HCT116 (cell line): ENCODE data around the gene CD74. TPM values are rescaled to one million over a fixed set of nuclear protein-coding genes. Genes with fewer than 3 reads are reported as not detected.

Experiments
- ATAC-seq: fragments of 200-7000 bp; cut with Tn5 transposase; 2 replicates; pipeline ENCODE4 v1.9.1; 2020; ENCODE audit warnings: mild to moderate bottlenecking, moderate library complexity
- BruUV-seq: library from RNA; stranded (reverse); fragments of 400-500 nt; replicated peaks from 2 replicates; lab custom pipeline; 2021; lab: Mats Ljungman, UMichigan
- CTCF ChIA-PET: fragments of 300-600 bp; sonication (Branson Sonifier 250); formaldehyde crosslinking; loops from one replicate; lab custom pipeline; 2021; ENCODE audit warnings: antibody characterized with exemption; lab: Charles Lee
- POLR2A ChIA-PET: fragments of 300-600, 350-600 bp; sonication (Branson Sonifier 250); formaldehyde crosslinking; loops from one replicate; lab custom pipeline; 2021; ENCODE audit warnings: antibody characterized with exemption; lab: Charles Lee
- RAD21 ChIA-PET, 2 experiments: fragments of 300-600 bp; sonication (Branson Sonifier 250); formaldehyde crosslinking; loops; one replicate each; lab custom pipeline; 2023; ENCODE audit warnings: low total read pairs in 2 of 2; ENCODE audit not compliant: uncharacterized antibody in 2 of 2, unreplicated experiment in 2 of 2, low non-redundant PET in 1 of 2; lab: Charles Lee
- DNase-seq: peaks from one replicate; pipeline ENCODE4 v3.0.0-alpha.2; 2010; ENCODE audit warnings: low read depth, low spot score
- H2AFZ ChIP-seq: fragments of 200-600 bp; shearing (Covaris generic), sonication (generic); 2 replicates; pipeline ENCODE4 v1.6.1; 2017; ENCODE audit warnings: low read depth, mixed run types, mixed read lengths, antibody characterized with exemption, low read length; ENCODE audit not compliant: poor library complexity, severe bottlenecking
- H3K27ac ChIP-seq: 2 replicates; pipeline ENCODE4 v1.5.1; 2012; ENCODE audit warnings: low read depth, low read length
- H3K27me3 ChIP-seq: fragments of 200-600 bp; sonication (generic); 2 replicates; pipeline ENCODE4 v1.6.1; 2016; ENCODE audit warnings: mixed run types, low read length, mixed read lengths; ENCODE audit not compliant: insufficient read depth
- H3K36me3 ChIP-seq, 2 experiments: fragments of 200-500 bp in 1 of 2; fragments of 200-600 bp in 1 of 2; sonication (Bioruptor generic) in 1 of 2; sonication (generic) in 1 of 2; 2 replicates each; pipeline versions ENCODE4 v1.5.1 to v1.6.1; 2014 to 2016; ENCODE audit warnings: low read length in 2 of 2, inconsistent platforms in 1 of 2, mixed read lengths in 1 of 2, mixed run types in 1 of 2; ENCODE audit not compliant: insufficient read depth in 2 of 2, control insufficient read depth in 1 of 2
- H3K4me1 ChIP-seq, 2 experiments: fragments of 200-600 bp in 1 of 2; sonication (generic) in 1 of 2; 2 replicates each; pipeline versions ENCODE4 v1.5.1 to v1.6.1; 2012 to 2017; ENCODE audit warnings: low read length in 2 of 2, inconsistent platforms in 1 of 2, mild to moderate bottlenecking in 1 of 2, mixed read lengths in 1 of 2, mixed run types in 1 of 2, moderate library complexity in 1 of 2; ENCODE audit not compliant: insufficient read depth in 2 of 2, control insufficient read depth in 1 of 2
- H3K4me2 ChIP-seq: fragments of 200-600 bp; sonication (generic); 2 replicates; pipeline ENCODE4 v1.6.1; 2017; ENCODE audit warnings: mixed run types, low read length, mixed read lengths
- H3K4me3 ChIP-seq, 2 experiments: fragments of 200-600 bp in 1 of 2; sonication (generic) in 1 of 2; replicated peaks in 1 of 2; 2 replicates each; pipeline ENCODE4 v1.5.1; 2011 to 2016; ENCODE audit warnings: low read length in 2 of 2, control low read depth in 1 of 2, low read depth in 1 of 2, mild to moderate bottlenecking in 1 of 2, mixed read lengths in 1 of 2, mixed run types in 1 of 2
- H3K79me2 ChIP-seq: fragments of 200-600 bp; sonication (generic); 2 replicates; pipeline ENCODE4 v1.6.1; 2017; ENCODE audit warnings: mild to moderate bottlenecking, mixed run types, low read length, moderate library complexity, mixed read lengths; ENCODE audit not compliant: insufficient read depth
- H3K9ac ChIP-seq: fragments of 200-600 bp; sonication (generic); 2 replicates; pipeline ENCODE4 v1.6.1; 2016; ENCODE audit warnings: low read length, mixed read lengths
- H3K9me2 ChIP-seq: fragments of 200-600 bp; sonication (generic), shearing (Covaris generic); 2 replicates; pipeline ENCODE4 v1.6.1; 2017; ENCODE audit warnings: mixed run types, mild to moderate bottlenecking, moderate library complexity; ENCODE audit not compliant: insufficient read depth
- H3K9me3 ChIP-seq, 2 experiments: fragments of 200-500 bp in 1 of 2; fragments of 200-600 bp in 1 of 2; sonication (Bioruptor generic) in 1 of 2; sonication (generic) in 1 of 2; 2 replicates each; pipeline ENCODE4 v1.6.1; 2014 to 2017; ENCODE audit warnings: low read length in 2 of 2, mixed read lengths in 2 of 2, inconsistent platforms in 1 of 2, low read depth in 1 of 2, mild to moderate bottlenecking in 1 of 2, mixed run types in 1 of 2, moderate library complexity in 1 of 2; ENCODE audit not compliant: control insufficient read depth in 1 of 2, insufficient read depth in 1 of 2
- H4K20me1 ChIP-seq: fragments of 200-600 bp; sonication (generic), shearing (Covaris generic); 2 replicates; pipeline ENCODE4 v1.6.1; 2017; ENCODE audit warnings: mixed run types, mild to moderate bottlenecking, moderate library complexity; ENCODE audit not compliant: insufficient read depth
- ATF3 ChIP-seq: IDR thresholded peaks from 2 replicates; pipeline ENCODE4 v1.6.1; 2012
- CBX3 ChIP-seq: IDR thresholded peaks from 2 replicates; pipeline ENCODE4 v1.6.1; 2012; ENCODE audit warnings: low read depth
- CEBPB ChIP-seq: IDR thresholded peaks from 2 replicates; pipeline ENCODE4 v1.6.1; 2012; ENCODE audit warnings: low read depth
- CTCF ChIP-seq, 3 experiments: fragments of 200-600 bp in 1 of 3; sonication (generic) in 1 of 3; IDR thresholded peaks in 2 of 3; conservative IDR thresholded peaks in 1 of 3; 2 replicates each; pipeline ENCODE4 v1.5.1; 2012 to 2017; ENCODE audit warnings: low read depth in 2 of 3, low read length in 2 of 3, antibody characterized with exemption in 1 of 3, borderline replicate concordance in 1 of 3, control low read depth in 1 of 3, mild to moderate bottlenecking in 1 of 3, mixed read lengths in 1 of 3, mixed run types in 1 of 3, moderate library complexity in 1 of 3; ENCODE audit not compliant: insufficient read depth in 1 of 3
- EGR1 ChIP-seq: IDR thresholded peaks from 2 replicates; pipeline ENCODE4 v1.6.1; 2012; ENCODE audit warnings: low read depth
- ELF1 ChIP-seq: IDR thresholded peaks from 2 replicates; pipeline ENCODE4 v1.6.1; 2012; ENCODE audit warnings: low read depth, borderline replicate concordance
- EZH2phosphoT487 ChIP-seq: fragments of 200-600 bp; IDR thresholded peaks from 2 replicates; pipeline ENCODE4 v1.6.1; 2018; ENCODE audit warnings: antibody characterized with exemption, borderline replicate concordance
- FOSL1 ChIP-seq: IDR thresholded peaks from 2 replicates; pipeline ENCODE4 v1.6.1; 2012; ENCODE audit warnings: low read depth
- JUND ChIP-seq: IDR thresholded peaks from 2 replicates; pipeline ENCODE4 v1.6.1; 2012
- POLR2AphosphoS5 ChIP-seq: IDR thresholded peaks from 2 replicates; pipeline ENCODE4 v1.6.1; 2011; ENCODE audit warnings: mild to moderate bottlenecking, low read depth, low read length, moderate library complexity
- RAD21 ChIP-seq: IDR thresholded peaks from 2 replicates; pipeline ENCODE4 v1.6.1; 2012; ENCODE audit warnings: low read depth, mild to moderate bottlenecking
- SIN3A ChIP-seq: IDR thresholded peaks from 2 replicates; pipeline ENCODE4 v1.6.1; 2012; ENCODE audit warnings: low read depth
- TCF7L2 ChIP-seq: IDR thresholded peaks from 2 replicates; pipeline ENCODE4 v1.7.0; 2011; ENCODE audit warnings: borderline replicate concordance, inconsistent platforms; ENCODE audit not compliant: insufficient read depth, insufficient read length; ENCODE audit errors: extremely low read depth
- ZBTB33 ChIP-seq: IDR thresholded peaks from 2 replicates; pipeline ENCODE4 v1.6.1; 2011; ENCODE audit warnings: mild to moderate bottlenecking, low read length, moderate library complexity; ENCODE audit not compliant: insufficient replicate concordance; ENCODE audit errors: extremely low read depth
- intact Hi-C: fragments of 100-400 bp; cut with micrococcal nuclease; formaldehyde crosslinking; loops from 2 replicates; pipeline ENCODE4 v1.10.0; 2022
- total RNA-seq: library from RNA; stranded (reverse); gene quantifications from one replicate; pipeline ENCODE4 v1.2.1, GENCODE V29; 2021; ENCODE audit not compliant: unreplicated experiment

Gene CD74
- total RNA-seq, 1 experiment from 2014 or later, result 8.9 TPM

GRCh38 chr5:150447188-150447587, 34.5 kb upstream of the CD74 start:
- H4K20me1 ChIP-seq, result peaks cover 26% of the 10 kb centered on the region; the same call in 1 of the 2 replicates
- TF ChIP-seq ATF3, result no peak
- TF ChIP-seq ELF1, result no peak
- TF ChIP-seq EZH2phosphoT487, result no peak
- no peak for TF ChIP-seq CBX3
- no peak for TF ChIP-seq TCF7L2
- TF ChIP-seq CEBPB, result no peak
- TF ChIP-seq POLR2AphosphoS5, result peak; percentile 20; the same call in 1 of the 2 replicates
- TF ChIP-seq EGR1, result no peak
- no peak overlapping the region; a peak in 2 of 4 replicates for H3K4me3 ChIP-seq
- no TSS peak for BruUV-seq
- CTCF ChIA-PET, result no interaction called here
- RAD21 ChIA-PET, result no interaction called here
- peak overlapping the region; percentile 97 for H3K9ac ChIP-seq
- peaks cover 51% of the 10 kb centered on the region for H3K79me2 ChIP-seq
- peak overlapping the region; percentile 86; the same call in 1 of the 2 replicates for H3K27ac ChIP-seq
- POLR2A ChIA-PET, result interaction anchor here (1.0 kb wide), 1 partner anchor 16 kb away, joined by 3 read pairs; no protein-coding TSS in a partner anchor
- DNase-seq (no peak), ATAC-seq (no peak)
- no peak overlapping the region for H2AFZ ChIP-seq
- intact Hi-C loops, result no loop called here
- no peaks in the 10 kb centered on the region for H3K9me2 ChIP-seq
- no peaks in the 10 kb centered on the region for H3K9me3 ChIP-seq
- H3K4me1 ChIP-seq, result peaks cover 3 to 28% of the 10 kb centered on the region in 2 experiments; a peak in 3 of 4 replicates
- peak overlapping the region; percentile 84 for H3K4me2 ChIP-seq
- peaks cover 36 to 60% of the 10 kb centered on the region in 2 experiments for H3K36me3 ChIP-seq
- no peaks in the 10 kb centered on the region for H3K27me3 ChIP-seq

- Histone ChIP-seq H3K9me3 (no peaks in the 10 kb centered on the region), H3K4me1 (peaks cover 3 to 34% of the 10 kb centered on the region in 2 experiments; a peak in 3 of 4 replicates), H3K27me3 (no peaks in the 10 kb centered on the region), H3K27ac (no peak overlapping the region), H4K20me1 (peaks cover 26% of the 10 kb centered on the region; the same call in 1 of the 2 replicates), H3K36me3 (peaks cover 36 to 60% of the 10 kb centered on the region in 2 experiments), H3K9me2 (no peaks in the 10 kb centered on the region), H3K9ac (0 out of 2 replicates have a peak overlapping the region, but pooled peaks have one; percentile 97), H3K79me2 (peaks cover 51% of the 10 kb centered on the region), H2AFZ (no peak overlapping the region), H3K4me2 (no peak overlapping the region), H3K4me3 (no peak overlapping the region)
- no peak for ATAC-seq
- ChIA-PET POLR2A (no interaction called here), RAD21 (no interaction called here), CTCF (no interaction called here)
- BruUV-seq, result no TSS peak
- DNase-seq, result no peak
- intact Hi-C loops, result no loop called here
- TF ChIP-seq SIN3A (no peak), RAD21 (no peak), EGR1 (no peak), JUND (no peak), FOSL1 (no peak), CTCF (IDR thresholded peaks at IDR 0.05 in 2 of 3, conservative IDR thresholded peaks at IDR 0.05 in 1 of 3; ENCODE audit: borderline replicate concordance in 1 of 3, insufficient read depth in 1 of 3, low read depth in 2 of 3, low read length in 2 of 3) (no peak), ATF3 (no peak), ZBTB33 (no peak)
These were observed 33.9 kb upstream of the CD74 start for GRCh38 chr5:150446583-150446982.
